WI38 (cell line): ENCODE measurements around the gene HOXD8.

ENCODE experiments used
- H3K4me3 ChIP-seq: 2 replicates; pipeline ENCODE4 v1.5.1; 2011; ENCODE audit warnings: low read depth, mild to moderate bottlenecking, control low read depth, low read length
- TF ChIP-seq, protein P1 (sequence below): IDR thresholded peaks from 2 replicates; pipeline ENCODE4 v1.5.1; 2012; ENCODE audit warnings: low read depth, mild to moderate bottlenecking, control low read depth, low read length

The HOXD8 gene

DNA sequence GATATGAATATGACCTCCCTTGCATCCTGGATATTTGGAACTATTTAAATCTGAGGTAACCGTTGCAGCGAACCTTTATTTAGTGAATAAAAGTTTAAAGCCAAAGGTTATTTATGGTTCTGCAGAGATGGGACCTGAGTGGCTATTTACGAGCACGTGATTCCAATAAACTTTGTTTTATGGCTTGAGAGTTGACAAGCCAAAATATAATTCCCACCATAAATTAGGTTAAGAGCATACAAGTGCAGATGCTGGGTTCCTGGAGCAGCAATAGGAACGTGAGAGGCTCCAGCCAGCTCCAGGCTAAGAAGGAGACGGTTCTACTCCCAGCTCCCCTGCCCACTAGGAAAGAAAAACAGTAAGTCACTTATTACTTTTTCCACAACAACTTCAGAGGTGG, 16.6 kb downstream of the HOXD8 start:
- TF ChIP-seq, protein P1, sequence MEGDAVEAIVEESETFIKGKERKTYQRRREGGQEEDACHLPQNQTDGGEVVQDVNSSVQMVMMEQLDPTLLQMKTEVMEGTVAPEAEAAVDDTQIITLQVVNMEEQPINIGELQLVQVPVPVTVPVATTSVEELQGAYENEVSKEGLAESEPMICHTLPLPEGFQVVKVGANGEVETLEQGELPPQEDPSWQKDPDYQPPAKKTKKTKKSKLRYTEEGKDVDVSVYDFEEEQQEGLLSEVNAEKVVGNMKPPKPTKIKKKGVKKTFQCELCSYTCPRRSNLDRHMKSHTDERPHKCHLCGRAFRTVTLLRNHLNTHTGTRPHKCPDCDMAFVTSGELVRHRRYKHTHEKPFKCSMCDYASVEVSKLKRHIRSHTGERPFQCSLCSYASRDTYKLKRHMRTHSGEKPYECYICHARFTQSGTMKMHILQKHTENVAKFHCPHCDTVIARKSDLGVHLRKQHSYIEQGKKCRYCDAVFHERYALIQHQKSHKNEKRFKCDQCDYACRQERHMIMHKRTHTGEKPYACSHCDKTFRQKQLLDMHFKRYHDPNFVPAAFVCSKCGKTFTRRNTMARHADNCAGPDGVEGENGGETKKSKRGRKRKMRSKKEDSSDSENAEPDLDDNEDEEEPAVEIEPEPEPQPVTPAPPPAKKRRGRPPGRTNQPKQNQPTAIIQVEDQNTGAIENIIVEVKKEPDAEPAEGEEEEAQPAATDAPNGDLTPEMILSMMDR: no peak
- no peak overlapping the region for H3K4me3 ChIP-seq

DNA sequence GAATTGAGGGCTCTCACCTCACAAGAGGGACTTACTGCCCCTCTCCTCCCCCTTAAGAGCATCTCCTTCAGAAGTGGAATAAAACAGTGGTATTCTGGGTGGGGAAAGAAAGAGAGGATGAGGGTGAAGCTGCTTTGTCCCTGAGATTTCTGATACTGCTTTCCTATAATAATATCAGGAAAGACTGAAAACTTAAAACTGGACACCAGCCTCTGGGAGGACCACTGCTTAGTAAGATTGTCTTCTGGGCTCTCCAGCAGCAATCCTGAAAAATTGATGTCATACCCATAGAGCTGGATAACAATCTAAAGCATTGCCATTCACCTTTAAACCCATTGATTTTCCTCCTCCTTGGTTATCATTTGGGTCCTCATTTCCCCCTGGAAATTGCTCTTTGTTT, 17.1 kb downstream of the HOXD8 start:
- TF ChIP-seq, protein P1: no peak
- no peak overlapping the region for H3K4me3 ChIP-seq

DNA sequence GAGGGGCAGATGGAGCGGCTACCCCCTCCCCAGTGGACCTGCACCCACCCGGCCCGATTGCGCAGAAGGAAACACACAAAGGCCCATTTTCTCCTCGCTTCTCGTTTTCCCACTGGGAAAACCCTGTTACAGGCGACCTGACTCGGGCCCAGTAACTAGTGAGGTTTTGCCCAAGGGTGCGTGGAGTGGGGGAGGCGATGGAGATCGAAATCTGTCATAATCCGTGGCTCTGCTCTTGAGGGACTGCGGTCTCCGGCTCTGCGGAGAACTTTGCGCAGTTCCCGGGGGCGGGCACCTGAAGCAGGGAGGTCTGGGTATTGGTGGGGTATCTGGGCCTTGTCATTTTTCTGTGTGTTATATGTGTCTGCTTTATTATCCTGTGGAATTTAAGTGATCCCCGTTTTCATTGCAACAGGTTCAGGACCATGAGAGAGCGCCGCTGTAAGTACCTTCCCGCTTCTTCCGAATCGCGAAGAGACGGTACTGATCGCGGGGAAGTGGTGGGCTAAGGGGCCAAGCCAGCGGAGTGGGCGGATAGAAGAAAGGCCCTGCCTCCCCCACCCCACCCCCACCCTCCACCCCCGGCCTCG, 17.8 kb downstream of the HOXD8 start:
- TF ChIP-seq, protein P1: no peak
- H3K4me3 ChIP-seq: no peak overlapping the region

DNA sequence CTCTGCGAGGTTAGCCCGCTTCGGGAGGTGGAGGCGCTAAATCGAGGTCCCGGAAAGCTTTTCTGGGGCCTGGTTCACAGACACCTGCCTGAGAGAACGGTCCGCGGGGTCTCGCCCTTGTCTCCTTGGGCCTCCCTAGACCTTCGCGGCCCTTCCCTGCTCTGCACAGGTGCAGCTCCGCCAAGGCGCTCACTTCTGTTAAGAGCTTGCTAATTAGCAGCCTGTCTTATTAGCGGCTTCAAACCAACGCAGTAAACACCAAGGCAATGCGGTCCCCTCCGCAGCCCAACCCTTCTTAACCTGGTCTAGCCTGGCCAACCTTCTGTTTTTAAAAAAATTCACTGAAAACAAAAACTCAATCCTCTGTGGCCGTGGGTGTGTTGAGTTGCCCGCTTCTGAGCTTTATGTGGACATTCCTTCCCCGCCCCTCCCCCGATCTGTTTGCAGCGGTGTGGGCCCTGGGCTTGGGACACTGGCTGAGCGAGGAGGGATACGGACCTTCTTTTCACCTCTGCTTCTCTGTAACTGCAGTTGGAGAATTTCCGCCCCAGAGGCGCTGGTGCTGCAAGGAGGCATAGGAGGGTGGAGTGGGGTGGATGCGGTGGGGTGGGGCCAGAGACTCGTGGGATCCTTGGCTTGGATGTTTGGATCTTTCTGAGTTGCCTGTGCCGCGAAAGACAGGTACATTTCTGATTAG, 18.4 kb downstream of the HOXD8 start:
- no peak overlapping the region for H3K4me3 ChIP-seq
- TF ChIP-seq, protein P1: no peak

DNA sequence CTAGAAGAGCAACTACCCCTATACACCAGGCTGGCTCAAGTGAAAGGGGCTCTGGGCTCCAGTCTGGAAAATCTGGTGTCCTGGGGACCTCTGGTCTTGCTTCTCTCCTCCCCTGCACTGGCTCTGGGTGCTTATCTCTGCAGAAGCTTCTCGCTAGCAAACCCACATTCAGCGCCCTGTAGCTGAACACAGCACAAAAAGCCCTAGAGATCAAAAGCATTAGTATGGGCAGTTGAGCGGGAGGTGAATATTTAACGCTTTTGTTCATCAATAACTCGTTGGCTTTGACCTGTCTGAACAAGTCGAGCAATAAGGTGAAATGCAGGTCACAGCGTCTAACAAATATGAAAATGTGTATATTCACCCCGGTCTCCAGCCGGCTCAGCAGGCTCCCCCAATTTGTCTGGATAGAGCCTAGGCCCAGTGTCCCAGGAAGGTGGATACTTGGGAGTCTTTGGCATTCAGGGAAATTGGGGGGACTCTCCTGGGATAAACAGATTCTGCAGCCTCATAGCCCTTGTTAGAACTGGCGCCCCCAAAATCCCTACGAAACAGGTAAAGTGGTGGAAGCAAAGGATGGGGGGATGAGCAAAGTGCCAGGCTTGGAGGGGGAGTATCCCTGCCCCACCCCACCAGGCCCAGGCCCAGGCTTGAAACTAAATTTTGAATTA, 19.4 kb downstream of the HOXD8 start:
- no peak overlapping the region for H3K4me3 ChIP-seq

DNA sequence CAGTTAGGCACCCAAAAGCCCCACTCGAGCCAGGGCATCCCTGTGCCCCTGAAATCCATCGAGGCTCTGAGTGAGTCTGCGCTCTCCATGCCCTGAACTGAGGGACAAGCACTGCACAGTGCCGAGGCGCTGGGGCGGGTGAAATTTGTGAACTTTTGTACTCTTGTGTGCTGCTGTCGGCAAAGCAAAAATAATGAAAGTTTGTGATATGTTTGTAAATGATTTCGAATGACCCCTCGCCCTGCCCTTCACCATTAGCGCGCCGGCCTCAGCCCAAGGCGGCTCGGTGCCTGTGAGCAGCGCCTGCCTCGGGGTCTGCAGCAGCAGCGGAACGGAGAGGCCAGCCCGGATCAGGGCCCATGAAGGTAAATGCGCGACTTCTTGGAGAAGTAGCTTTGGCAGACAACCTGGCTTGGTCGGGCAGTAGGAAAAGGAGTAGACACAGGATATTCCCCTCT, 20.0 kb downstream of the HOXD8 start:
- no peak overlapping the region for H3K4me3 ChIP-seq
- TF ChIP-seq, protein P1: no peak

More for the DNA sequence above, 19.4 kb downstream of the HOXD8 start:
- TF ChIP-seq, protein P1: no peak
